ENCODE measurements around the gene C1QTNF12.

The C1QTNF12 gene

DNA sequence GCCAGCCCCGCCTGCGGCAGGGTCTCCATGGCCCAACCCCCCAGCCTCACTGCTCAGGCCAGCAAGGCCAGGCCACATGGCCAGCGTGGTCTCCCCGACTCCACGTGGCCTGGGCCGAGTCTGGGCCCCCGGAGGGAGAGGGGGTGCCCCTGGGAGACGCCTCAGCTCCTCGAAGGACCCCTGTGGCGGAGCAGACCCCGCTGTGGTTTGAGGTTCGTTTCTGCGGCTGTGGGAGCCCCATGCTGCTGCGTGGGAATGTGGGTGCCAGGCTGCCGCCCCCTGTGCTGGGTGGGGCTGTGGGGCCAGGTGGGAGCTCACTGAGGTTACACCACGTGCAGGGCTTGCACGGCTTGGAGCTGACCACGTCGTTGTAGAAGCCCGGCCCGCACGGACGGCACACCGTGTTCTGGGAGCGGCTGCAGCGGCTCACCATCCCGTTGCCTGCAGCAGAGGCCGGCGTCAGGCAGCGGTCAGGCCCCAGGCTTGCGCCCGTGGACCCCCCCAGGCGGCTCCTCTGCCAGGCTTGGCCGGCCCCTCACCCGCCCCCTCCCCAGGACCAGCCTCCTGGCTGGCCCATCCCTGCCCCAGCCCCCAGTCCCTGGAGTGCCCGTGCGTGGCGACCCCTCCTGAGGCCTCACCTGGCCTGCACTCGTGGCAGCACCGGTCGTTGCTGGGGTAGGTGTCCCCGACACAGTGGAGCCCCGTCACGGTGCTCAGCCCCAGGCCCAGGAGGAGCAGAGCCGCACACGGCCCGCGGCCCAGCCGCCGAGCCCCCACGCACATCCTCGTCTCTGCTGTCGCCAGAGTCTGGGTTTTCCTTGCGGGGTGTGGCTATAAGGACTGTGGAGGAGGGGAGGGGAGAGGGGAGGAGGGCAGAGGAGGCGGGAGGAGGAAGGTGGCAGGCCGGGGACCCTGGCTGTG is 32.9 kb downstream of the C1QTNF12 start, which contains the start of gene TNFRSF4:
TSS of gene TNFRSF4 (minus strand) at position 809 of the 921 bp plus-strand sequence. CDS start at position 783, 26 bp downstream.
- no peak for DNase-seq (ENCODE audit: low spot score)

DNA sequence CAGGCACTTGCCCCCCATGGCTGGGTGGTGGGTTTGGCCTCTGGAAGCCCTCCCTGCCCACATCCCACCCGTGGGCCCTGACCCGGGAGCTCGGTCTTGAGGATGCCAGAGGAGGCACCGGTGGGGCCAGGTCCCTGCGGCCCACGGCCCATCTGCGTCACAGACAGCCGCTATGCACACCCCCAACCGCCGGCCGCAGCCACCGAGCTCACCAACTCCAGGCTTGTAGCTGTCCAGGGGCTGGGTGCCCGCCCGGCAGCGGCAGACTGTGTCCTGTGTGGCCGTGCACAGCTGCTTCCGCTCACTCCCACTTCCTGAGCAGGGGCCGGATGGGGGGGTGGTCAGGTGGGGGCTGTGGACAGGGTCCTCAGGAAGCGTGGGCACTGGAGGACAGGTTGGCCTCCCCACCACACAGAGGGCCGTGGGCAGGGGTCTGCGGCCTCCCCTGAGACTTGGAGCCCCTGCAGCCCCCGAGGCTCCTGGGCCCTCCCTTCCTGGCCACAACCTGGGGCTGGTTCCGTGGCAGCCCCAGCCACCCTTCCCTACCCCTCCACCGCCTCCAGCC is 33.7 kb downstream of the C1QTNF12 start:
- DNase-seq (ENCODE audit: low spot score) = no peak

DNA sequence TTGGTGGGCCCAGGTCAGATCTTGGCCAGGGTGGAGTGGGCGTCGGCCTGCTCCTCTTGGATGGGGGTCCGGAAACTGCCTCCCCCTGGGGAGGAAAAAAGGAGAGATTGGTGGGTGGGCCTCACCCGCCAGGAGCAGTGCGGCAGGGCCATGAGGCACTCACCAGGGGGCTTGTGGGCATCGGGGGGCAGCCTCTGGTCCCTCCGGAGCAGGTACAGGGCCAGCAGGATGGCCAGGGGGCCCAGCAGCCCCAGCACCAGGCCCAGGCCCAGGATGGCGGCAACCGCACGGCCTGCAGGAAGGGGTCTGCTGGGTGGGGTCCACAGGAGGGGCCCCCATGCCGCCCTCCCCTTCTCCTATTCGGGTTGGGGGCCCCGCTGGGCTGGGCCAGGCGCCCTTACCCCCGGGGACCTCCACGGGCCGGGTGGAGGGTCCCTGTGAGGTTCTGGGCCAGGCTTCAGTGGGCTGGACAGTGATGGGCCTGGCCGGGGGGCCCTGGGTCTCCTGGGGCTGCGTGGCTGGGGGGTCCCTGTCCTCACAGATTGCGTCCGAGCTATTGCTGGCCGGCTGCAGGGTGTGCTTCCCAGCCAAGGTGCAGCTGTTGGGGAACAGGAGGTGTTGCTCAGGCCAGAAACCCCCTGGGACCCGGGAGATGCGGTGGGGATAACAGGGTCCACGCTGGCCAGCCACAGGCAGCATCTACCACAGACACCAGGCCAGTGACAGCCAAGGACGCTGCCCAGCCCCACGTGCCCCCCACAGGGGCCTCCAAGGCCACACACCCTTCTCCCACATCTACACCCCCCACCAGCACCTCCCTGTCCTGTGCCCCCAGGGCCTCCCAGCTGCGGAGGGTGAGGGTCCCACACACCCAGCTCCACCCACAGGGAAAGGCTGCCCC is 34.7 kb downstream of the C1QTNF12 start:
- no peak for DNase-seq (ENCODE audit: low spot score)

DNA sequence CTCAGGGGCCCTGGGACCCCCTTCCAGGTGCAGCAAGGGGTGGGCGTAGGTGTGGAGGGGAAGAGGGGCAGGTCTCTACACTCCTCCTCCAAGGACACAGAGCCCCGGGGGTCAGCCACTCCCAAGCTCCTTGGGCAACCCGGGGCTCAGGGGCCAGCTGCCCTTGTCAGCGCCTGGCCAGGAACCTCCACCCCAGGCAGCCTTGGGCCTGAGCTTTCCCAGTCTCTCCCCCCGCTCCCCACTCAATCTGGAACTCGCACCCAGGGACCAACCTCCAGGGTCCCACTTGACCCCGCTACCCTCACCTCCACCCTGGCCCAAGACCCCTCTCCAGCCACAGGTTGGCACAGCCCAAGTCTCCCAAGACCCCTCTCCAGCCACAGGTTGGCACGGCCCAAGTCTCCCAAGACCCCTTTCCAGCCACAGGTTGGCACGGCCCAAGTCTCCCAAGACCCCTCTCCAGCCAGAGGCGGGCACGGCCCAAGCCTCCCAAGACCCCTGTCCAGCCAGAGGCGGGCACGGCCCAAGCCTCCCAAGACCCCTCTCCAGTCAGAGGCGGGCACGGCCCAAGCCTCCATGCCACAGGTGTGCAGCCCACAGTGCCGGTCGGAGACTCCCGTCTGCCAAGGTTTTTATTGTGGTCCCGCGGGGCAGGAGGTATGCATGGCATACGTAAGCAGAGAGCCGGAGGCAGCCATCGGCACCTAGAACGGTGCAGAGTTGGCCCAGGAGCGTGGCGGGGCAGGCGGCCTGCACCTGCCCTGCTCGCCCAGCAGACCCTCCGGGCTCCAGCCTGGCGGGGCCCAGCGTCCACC is 35.6 kb downstream of the C1QTNF12 start:
- no peak for DNase-seq (ENCODE audit: low spot score)

DNA sequence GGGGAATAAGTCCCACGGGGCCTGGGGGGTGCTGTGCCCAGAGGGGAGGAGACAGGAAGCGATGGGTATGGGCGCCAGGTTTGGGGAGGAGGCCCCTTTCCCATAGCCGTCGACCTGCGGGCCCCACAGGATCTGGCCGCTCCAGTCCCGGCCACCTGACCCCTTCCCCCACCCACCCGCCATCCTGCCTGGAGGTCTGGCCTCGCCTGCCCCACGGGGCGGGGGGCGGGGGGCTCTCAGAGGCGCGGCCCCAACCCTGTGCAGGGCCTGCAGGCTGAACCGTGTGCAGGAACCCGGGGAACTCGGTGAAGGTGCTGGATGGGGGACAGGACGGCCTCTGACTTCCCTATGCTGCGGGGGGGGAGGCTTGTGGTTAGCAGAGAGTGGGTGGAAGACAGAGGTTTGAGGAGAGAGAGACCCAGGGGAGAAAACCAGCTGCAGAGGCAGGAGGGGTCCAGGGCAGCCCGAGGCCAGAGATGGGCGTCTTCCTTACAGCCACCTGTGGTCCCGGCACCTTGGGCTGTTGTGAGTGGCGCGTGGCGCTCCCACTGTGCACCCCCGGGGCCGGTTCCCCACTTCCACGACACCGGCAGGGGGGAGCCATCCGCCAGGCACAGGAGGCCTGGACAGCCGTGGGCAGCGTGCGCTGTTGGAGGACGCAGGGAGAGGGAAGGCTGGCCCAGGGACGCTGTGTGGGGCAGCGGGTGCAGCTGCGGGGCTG is 37.6 kb downstream of the C1QTNF12 start:
- DNase-seq (ENCODE audit: low spot score) = no peak

DNA sequence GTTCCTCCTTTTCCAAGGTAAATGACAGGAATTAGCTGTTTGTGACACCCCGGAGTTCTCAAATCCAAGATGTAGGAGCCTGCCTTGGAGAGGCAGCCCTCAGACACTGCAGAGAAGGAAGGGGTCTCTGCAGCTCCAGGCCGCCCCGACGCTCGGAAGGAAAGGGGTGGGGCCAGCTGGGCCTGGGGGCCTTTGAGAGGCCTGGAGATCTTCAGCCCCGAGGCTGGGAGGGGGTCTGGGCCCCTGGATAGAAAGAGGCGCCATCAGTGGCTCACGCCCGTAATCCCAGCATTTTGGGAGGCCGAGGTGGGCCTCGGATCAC is 39.0 kb downstream of the C1QTNF12 start:
- no peak for DNase-seq (ENCODE audit: low spot score)

DNA sequence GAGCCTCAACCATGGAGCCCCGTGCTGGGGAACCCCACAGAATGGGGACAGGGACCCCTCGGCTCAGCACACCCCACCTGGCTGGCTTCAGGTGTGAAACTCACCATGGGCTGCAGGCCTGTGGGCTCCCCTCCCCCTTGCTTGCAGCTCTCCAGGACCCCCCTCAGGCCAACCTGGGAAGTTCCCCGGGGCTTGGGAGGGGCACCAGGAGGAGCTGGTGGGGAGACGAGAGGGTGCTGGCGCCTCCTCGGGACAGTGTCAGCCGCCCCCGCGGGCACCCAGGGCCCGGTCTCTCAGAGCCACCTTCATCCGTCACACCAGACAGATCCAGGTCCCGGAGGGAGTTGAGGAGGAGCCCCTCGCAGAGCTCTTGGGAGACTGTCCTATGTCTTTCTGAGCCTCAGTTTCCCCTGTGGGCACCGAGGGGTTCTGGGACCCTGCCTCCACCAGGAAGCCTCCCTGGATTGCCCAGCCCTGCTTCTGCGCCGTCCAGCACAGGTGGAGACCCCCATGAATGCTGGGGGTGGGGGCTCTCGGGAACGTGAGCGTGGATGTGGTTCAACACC is 39.5 kb downstream of the C1QTNF12 start:
- DNase-seq (ENCODE audit: low spot score) = no peak

DNA sequence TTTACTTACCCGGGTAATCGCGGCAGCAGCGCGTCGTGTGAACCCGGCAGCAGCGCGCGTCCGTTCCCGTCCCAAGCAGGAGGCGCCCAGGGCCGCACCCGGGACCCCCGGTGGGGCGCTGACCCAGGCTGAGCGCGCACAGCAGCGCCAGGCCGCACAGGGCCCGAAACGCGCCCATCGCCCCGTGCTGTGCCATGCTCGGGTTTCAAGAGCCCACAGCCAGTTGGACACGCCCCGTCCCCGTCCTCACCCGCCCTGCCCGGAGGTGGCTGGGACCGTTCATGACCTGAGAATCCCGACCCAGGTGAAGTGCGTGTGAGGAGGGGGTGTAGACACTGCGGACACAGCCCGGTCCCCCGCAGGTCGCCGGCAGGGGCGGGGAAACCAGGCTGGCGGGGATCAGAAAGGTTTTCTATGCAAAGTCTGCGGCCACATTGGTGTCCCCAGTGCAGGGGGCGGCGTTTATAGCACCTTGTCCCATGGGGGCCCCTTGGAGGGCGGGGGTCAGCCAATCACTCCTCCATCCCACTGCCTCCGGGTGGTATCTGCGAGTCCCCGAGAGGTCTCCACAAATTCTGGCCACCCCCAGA is 40.1 kb downstream of the C1QTNF12 start, which contains the start of gene TNFRSF18:
TSS of gene TNFRSF18 (minus strand) at position 217 of the 590 bp plus-strand sequence. CDS start at position 196, 21 bp downstream.
- no peak for DNase-seq (ENCODE audit: low spot score)

DNA sequence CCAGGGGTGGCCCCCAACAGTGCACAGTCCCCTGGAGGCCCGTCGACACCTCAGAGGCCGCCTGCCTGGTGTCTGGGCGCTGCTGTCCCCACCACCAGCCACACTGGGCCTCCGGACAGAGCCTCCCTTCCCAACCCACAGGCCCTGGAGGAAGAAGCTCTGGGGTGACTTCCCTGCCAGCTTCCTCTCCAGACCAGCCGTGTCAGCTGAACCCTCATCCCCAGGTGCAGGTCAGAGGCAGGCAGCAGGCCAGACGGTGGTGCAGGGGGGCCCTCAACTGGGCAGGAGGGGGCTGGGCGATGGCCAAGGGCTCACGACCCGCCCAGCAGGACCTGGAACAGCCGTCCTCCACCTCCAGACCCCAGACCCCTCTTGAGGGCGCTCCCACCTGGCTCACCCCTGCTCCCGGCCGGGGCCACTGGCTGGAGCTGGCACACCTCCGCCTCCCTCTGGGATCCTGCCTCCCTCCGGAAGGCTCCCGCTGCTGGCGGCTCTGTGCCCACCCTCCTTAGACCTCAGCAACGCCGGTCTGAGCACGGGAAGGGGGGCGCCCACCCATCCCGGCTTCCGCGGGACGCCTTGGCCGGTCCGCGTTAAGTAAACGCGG is 40.6 kb downstream of the C1QTNF12 start:
- no peak for DNase-seq (ENCODE audit: low spot score)

DNA sequence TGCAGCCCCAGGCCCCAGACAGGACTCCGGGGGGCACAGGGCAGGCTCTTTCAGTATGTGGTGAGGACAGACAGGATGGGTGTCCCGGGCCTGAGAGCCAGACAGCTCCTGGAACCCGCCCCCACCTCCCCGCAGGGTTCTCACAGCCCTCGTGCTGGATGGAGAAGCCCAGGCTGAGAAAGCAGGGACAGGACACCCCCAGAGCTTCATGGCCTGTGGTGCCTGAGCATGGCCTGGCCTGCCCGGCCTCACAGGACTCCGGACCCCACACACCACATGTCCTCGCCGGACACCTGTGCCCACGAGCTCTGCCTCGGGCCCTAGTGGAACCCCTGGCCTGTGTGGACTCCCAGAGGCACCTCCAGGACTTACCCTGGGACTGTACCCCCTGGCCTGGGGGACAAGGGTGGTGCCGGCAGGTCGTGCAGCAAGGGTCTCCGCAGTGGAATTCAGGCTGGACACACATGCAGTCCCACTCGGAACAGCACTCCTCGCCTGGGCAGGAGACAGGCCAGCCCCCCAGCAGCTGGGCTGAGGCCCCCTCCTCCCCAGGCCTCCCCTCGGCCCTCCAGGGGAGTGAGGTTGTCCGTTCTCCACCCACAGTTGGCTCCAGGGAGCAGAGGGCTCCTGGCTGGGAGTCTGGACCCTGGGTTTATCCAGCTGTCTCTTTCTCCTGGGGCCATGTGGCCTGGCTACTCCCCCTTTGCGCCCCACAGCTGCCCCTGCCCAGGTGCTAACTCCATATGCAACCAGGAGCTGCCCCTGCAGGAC is 41.3 kb downstream of the C1QTNF12 start:
- no peak for DNase-seq (ENCODE audit: low spot score)

DNA sequence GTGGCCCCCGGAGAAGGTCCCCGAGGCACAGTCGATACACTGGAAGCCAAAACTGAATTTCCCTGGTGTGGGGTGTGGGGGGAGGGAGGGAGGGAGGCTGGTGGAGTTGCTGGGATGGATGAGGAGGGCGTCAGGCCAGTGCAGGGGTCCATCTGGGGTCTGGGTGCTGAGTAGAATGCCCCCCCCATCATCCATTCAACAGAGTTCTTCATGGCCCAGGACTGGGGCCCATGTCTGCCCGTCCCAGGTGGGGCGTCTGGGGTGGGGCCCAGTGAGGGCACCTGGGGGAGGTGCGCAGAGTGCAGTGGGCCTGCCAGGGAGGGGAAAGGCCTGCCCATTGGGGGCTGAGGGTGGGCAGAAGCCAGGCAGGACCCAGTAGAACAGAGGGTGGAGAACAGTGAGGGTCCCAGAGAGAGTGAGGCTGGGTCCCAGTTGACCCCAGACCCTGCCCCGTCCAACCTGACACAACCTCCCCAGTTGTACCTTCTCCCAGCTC is 42.0 kb downstream of the C1QTNF12 start:
- no peak for DNase-seq (ENCODE audit: low spot score)

DNA sequence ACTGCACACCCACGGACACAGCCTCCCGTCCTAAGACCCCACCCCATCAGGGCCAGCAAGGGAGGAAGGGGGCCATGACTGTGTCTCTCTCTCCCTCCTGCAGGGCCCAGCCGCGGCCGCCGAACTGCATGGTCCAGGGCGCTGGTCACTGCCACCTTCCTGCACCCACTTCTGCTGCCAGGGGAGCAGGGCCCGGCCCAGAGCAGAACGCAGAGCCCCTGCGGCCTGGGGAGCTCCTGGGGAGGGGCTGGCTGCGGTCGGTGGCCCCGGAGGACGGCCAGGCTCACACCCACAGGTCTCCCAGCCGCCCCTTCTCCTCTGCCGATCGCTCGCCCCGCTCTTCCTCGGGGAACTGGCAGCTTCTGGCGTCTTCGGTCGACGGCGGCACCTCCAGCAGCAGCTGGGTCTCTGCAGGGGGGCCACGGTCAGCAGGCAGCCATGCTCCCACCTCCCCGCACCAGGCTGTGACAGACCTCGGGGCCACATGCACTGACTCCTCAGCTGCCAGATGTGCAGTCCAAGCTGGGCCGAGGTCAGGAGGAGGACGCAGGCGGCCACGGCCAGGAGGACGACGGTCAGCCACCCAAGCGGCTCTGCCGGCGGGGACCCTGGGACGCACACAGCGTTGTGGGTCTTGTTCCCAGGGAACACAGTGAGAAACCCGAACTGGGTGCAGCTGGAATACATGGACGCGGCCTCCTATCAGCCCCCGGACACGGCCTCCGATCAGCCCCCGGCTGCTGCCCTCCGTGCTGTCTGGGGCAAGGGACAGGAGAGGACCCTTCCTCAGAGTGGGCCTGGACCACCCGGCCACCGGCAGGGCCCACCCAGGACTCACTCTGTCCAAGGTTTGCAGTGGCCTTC is 42.7 kb downstream of the C1QTNF12 start:
- no peak for DNase-seq (ENCODE audit: low spot score)

DNA sequence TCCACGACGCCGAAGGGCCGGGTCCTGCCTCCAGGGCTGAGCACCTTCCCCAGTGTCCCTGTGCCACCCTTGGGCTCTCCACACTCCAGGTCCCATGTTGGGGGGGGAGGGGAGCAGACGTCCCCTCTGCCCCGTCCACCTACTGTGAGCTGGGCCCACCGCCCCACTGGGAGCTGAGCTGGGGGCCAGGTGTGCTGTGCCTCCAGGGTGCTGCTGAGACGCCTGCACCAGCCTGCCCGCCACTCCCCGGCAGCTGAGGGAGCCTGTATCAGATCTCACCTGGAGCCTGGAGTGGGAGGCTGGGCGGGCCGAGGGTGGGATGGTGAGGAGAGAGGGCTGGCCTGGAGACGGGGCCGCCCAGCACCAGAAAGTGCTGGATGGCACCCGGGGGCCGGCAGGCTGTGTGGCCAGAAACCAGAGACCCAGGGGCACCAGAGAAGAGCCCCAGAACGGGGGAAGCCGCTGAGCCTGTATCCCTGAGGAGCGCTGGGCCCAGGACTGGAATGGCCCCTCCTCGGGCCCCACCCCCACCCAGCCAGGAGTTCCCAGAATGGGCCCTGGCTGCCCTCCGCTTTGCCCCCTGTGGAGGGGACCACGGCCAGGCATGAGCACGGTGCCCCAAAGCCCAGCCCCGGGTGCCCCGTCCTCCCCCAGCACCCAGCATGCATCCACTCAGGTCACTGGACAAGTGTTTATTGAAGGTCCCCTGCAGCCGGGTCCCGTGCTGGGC is 43.5 kb downstream of the C1QTNF12 start:
- no peak for DNase-seq (ENCODE audit: low spot score)

DNA sequence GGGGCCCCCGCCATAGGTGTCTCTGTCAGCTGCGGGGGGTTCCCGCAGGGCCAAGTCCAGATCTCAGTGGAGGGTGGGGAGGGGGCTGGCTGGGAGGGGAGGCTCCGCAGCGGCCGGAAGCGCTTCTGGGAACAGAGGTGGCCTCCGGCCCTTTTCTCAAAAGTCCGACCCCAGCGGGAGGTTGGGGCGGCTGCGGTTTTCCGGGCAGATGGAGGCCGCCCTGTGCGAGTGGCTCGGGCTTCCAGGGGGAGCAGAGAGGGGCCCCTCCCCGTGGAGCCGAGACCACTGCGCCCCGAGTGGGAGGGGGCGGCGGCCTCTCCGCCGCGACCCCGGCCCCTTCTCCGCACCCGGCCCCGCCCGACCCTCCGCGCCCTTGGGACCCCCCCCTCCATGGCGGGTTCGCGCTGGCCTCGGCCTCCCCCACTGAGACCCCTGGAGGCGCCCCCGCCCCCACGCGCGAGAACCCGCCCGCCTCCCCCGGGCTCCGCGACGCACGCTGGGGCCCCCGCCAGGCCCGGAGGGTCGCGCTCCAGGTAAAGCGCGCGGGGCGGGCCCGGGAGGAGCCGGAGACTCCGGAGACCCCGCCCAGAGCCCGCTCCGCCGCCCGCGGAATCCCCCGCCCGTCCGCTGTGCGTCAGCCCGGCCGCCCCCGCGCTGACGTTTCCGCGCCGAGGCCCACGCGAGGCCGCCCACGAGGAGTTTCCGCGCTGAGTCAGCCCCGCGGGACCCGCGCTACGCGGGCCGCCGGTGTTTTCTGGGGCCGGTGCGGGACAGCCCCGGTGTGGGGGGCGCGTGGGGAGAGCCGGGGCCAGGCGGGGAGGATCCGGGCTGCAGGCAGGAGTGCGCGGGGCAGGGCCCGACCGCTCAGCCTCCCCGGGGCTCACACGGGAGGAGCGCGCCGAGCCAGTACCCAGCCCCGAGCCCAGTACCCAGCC is 45.4 kb downstream of the C1QTNF12 start:
- peak; percentile 39 for DNase-seq (ENCODE audit: low spot score)

DNA sequence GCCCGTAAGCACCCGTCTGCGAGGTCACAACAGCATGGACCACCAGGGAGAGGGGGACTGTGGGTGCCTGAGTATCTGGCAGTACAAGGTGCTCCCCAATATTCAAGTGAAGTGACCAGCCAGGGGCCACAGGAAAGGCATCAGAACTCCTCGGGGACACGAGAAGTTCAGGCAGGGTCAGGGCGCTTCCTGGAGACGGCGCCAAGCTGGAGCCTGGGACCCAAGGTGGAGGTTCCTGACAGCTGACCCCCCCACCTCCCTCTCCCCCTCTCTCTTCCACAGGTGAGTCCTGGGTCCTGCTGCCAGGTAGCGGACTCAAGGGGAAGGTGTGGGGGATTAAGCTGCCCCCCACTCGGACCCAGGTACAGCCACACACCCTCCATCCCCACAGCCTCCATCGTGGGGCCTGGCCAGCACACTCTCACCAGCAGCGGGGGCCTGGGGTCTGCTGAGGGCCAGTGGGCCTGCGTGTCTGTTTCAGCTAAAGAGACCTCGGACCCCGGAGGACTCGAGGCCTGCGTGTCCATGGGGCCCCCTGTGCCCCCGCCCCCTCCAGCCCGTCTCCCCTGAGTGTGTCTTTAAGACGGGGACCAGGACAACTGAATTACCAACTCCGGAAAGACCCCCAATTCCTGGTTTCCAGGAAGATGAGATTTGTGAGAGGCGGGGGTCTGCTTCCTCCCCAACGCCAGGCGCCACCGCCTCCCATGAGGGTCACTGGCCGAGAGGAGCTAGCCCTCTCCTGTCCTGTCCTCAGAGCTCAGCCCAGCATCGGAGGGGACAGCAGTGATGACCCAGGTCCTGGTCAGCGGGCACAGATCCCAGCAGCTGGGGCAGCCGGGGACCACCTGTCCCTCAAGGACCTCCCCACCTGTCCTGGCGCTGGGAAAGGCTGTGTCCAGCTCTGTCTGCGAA is 46.3 kb downstream of the C1QTNF12 start:
- DNase-seq (ENCODE audit: low spot score) = no peak
